ENCODE data around the gene AP1S3.

The AP1S3 gene

DNA sequence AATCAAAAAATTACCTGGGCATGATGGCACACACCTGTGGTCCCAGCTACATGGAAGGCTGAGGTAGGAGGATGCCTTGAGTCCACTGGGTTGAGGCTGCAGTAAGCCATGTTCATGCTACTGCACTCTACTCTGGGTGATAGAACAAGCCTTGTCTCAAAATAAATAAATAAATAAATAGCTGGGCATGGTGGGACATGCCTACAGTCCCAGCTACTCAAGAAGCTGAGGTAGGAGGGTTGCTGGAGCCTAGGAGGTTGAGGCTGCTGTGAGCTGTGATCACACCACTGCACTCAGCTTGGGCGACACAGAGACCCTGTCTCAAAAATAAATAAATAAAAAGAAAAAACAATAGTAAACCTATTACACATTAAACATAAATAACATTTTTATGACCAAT is 3.0 kb downstream of the AP1S3 start:
- H3K4me1 ChIP-seq (ENCODE audit: control insufficient read depth in 1 of 2, insufficient read depth in 1 of 2, low read depth in 1 of 2, low read length in 1 of 2), result peaks cover 14 to 16% of the 10 kb centered on the region in 2 experiments
- no peaks in the 10 kb centered on the region for H3K27me3 ChIP-seq
- no peaks in the 10 kb centered on the region for H3K9me3 ChIP-seq
- H3K4me3 ChIP-seq (ENCODE audit: low read depth in 1 of 2, low read length in 1 of 2), result no peak overlapping the region
- TF ChIP-seq CTCF (IDR thresholded peaks at IDR 0.05), result no peak
- no peaks in the 10 kb centered on the region for H3K36me3 ChIP-seq
- H3K27ac ChIP-seq, result no peak overlapping the region

- Histone ChIP-seq H3K27ac (no peak overlapping the region), H3K9me3 (no peaks in the 10 kb centered on the region), H3K27me3 (no peaks in the 10 kb centered on the region), H3K4me3 (ENCODE audit: low read depth in 1 of 2, low read length in 1 of 2) (no peak overlapping the region), H3K36me3 (no peaks in the 10 kb centered on the region), H3K4me1 (ENCODE audit: control insufficient read depth in 1 of 2, insufficient read depth in 1 of 2, low read depth in 1 of 2, low read length in 1 of 2) (peaks cover 14 to 16% of the 10 kb centered on the region in 2 experiments)
- TF ChIP-seq CTCF (IDR thresholded peaks at IDR 0.05), result no peak
These were observed 5.0 kb downstream of the AP1S3 start for GRCh38 chr2:223832241-223832903.

DNA sequence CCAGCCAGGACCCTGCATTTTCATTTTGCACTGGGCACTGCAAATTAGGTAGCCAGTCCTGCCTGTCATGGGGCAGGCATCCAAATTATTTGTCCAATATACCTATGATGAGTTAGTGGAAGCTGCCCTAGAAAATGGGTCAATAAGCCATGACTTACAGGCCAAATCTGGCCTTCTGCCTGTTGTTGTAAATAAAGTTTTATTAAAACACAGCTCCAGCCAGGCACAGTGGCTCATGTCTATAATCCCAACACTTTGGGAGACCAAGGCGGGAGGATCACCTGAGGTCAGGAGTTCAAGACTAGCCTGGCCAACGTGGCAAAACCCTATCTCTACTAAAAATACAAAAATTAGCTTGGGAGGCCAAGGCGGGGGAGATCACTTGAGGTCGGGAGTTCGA is 8.3 kb downstream of the AP1S3 start:
- H3K36me3 ChIP-seq, result no peaks in the 10 kb centered on the region
- TF ChIP-seq CTCF (IDR thresholded peaks at IDR 0.05), result no peak
- no peak overlapping the region for H3K4me3 ChIP-seq (ENCODE audit: low read depth in 1 of 2, low read length in 1 of 2)
- no peaks in the 10 kb centered on the region for H3K9me3 ChIP-seq
- no peaks in the 10 kb centered on the region for H3K4me1 ChIP-seq (ENCODE audit: control insufficient read depth in 1 of 2, insufficient read depth in 1 of 2, low read depth in 1 of 2, low read length in 1 of 2)
- no peak overlapping the region for H3K27ac ChIP-seq
- no peaks in the 10 kb centered on the region for H3K27me3 ChIP-seq

DNA sequence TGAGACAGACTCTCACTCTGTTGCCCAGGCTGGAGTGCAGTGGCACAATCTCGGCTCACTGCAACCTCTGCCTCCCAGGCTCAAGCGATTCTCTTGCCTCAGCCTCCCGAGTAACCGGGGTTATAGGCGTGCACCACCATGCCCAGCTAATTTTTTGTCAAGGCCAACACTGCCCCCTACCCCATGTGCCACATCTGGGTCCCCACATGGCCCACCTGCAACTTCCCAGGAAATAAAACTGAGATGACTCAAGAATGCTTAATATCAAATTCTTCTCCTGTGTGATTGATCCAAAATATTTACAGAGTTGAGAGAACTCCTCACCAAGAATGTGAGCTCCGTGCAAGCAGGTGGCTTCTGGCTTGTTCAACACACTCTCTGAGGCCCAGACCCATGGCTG is 9.1 kb downstream of the AP1S3 start:
- TF ChIP-seq CTCF (IDR thresholded peaks at IDR 0.05), result no peak
- no peaks in the 10 kb centered on the region for H3K9me3 ChIP-seq
- H3K4me1 ChIP-seq (ENCODE audit: control insufficient read depth in 1 of 2, insufficient read depth in 1 of 2, low read depth in 1 of 2, low read length in 1 of 2), result no peaks in the 10 kb centered on the region
- no peak overlapping the region for H3K27ac ChIP-seq
- H3K27me3 ChIP-seq, result no peaks in the 10 kb centered on the region
- H3K4me3 ChIP-seq (ENCODE audit: low read depth in 1 of 2, low read length in 1 of 2), result no peak overlapping the region
- H3K36me3 ChIP-seq, result no peaks in the 10 kb centered on the region

- TF ChIP-seq CTCF (IDR thresholded peaks at IDR 0.05), result no peak
- H3K27me3 ChIP-seq, result no peaks in the 10 kb centered on the region
These were observed 10.4 kb downstream of the AP1S3 start for GRCh38 chr2:223826995-223827394.

More at GRCh38 chr2:223826995-223827394, 10.4 kb downstream of the AP1S3 start:
- H3K9me3 ChIP-seq, result no peaks in the 10 kb centered on the region
- no peaks in the 10 kb centered on the region for H3K36me3 ChIP-seq
- H3K27ac ChIP-seq, result no peak overlapping the region
- H3K4me1 ChIP-seq (ENCODE audit: control insufficient read depth in 1 of 2, insufficient read depth in 1 of 2, low read depth in 1 of 2, low read length in 1 of 2), result no peaks in the 10 kb centered on the region
- no peak overlapping the region for H3K4me3 ChIP-seq (ENCODE audit: low read depth in 1 of 2, low read length in 1 of 2)

Measured in neutrophil (primary cell).